ENCODE data around the gene PKP4.

The PKP4 gene

DNA sequence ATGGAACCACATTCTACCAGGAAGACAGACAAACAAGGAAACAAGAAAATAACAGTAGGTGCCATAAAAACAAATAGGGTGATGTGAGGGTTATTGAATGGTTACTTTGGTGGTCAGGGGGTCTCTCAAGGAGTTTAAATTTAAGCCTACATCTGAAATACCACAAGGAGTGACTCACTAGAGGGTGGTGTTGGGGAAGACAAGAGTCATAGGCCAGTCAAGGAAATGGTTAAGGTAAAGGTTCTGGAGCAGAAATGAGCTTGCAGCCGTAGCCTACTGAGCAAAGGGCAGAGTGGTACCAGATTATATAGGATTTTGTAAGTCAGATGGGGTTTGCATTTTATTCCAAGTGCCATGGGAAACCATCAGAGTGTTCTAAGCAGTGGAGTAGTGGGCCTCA is 202.7 kb downstream of the PKP4 start:
- DNase-seq: no peak

DNA sequence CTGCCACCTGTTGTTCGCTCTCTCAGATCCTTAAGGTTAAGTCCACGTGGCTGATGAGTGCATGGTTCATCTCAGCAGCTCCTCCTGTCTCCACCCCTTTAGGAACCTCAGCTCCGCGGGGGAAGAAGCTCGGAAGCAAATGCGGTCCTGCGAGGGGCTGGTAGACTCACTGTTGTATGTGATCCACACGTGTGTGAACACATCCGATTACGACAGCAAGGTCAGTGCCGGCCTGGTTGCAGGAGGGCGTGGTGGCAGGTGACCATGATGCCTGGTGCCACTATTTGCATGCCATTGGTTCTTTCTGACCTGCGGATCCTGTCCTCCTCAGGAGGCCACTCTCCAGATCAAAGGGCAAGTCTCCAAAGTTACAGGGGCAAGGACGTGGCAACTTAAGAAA is 204.5 kb downstream of the PKP4 start:
- DNase-seq: no peak

DNA sequence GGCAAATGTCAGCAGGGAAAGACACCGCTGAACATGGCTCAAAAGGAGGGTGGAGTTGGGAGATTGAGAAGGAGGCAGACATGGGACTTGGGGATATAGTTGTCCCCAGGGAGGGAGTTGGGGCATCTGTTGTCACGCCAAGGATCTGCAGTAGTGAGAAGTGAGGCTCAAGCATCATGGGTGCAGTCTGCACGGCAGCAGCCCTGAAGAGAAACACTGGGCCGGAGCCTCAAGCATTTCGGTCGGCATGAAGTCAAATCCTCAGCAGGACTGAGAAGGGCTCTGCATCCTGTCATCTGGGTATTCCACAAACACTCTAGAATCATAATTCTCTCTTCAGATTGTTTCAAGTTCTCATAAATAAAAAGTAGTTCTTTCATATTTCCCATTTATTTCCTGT is 205.7 kb downstream of the PKP4 start:
- no peak for DNase-seq

DNA sequence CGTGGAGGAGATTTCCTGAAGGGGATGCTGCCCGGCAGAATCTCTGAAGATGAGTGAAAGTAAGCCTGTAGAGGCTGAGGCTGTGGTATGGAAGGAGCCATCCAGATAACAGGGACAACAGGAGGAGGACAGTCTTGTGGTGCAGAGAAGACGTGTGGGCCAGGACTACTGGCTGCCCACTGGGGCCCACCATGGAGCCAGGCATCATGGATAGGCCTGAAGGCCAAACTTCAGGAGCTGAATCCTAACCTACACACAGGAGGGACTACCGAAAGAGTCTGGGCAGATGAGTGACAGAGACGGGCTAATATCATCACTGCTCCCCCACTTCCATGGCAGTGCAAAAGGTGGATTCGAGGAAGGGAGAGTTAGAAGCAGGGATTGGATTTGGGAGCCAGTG is 207.0 kb downstream of the PKP4 start:
- DNase-seq: no peak

DNA sequence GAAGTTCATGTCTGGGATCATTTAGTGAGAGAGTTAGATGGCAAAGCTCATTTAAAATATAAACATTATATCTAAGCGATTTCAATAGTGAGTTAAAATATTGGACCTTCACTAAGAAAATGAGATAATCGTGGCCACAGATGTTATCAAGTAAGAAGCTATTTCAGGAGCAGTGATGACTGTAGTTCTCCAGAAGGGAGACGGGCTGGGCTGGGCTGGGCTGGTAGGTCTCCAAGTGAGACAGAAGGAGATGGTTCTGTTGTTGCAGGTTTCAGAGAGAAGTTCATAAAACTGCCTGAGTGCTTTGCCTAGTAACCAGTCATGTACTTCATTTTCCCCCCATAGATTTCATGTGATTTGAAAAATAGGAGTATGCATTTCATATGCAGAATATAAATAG is 208.2 kb downstream of the PKP4 start:
- no peak for DNase-seq

DNA sequence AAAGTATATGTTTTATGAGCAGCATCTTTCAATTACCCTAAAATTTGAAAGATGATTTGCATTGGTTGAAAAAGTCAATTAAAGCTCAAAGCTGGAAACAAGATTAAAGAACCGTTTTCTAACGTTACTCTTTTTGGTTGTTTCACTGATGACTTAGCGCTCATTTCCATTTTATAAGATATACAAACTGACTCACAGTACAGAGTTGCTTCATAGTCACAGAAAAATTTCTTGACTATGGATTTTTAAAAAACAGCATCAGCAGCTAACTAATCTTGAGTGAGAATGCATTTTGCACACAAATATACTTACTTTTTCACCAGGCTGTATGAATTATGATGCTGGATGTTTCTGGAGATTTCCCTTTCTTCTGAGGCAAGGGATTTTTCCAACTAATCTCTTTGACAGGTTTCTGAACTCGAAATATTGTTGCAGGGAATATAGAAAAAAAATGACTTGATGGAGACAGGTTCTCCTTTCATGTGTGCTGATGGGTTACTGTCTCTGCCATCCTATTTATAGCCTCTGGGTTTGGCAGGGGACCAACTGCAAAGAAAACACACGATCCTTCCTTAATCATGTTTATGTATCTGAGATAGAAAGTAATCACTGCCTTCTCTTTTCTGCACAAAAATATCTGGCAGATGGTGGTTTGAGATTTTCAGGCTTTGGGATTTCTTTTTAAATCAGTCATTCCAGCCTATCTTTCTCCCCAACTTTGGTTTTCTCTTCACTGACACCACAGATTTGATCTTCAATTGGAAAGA is 209.0 kb downstream of the PKP4 start:
- no peak for DNase-seq

DNA sequence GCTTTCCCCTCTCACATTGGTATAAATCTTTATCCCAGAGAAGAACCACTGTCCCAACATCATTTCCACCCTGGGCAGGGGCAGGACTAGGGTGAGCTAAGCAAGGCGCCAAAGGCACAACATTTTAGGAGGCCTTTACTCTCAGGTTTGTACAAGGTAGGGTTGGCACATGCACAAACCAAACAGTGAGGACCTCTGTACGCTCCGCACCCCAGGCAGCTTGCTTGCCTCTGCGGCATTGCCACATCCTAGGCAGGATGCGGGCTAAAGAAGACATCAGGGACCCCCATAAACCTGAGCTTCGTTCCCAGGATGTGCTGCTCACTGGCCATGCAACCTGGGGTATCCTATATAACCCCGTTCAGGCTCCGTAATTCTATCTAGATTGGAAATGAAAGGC is 210.2 kb downstream of the PKP4 start:
- DNase-seq: no peak

DNA sequence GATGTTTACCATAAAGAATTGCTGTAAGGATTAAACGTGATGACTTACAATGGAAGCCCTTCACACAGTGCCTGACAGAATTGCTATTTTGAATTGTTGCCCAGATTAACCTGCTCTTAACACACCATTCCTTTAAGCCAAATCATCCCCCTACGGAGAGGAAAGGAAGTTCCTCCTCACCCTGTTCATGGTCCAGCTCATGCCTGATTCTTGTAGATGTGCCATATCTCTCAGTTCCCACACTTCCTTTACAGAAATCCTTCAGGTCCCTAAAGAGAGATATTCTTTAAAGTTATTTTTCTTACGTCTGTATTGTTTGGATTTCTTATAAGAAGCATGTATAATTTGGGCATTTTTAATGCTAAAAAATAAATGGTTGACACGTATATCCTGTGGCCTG is 210.8 kb downstream of the PKP4 start:
- no peak for DNase-seq

DNA sequence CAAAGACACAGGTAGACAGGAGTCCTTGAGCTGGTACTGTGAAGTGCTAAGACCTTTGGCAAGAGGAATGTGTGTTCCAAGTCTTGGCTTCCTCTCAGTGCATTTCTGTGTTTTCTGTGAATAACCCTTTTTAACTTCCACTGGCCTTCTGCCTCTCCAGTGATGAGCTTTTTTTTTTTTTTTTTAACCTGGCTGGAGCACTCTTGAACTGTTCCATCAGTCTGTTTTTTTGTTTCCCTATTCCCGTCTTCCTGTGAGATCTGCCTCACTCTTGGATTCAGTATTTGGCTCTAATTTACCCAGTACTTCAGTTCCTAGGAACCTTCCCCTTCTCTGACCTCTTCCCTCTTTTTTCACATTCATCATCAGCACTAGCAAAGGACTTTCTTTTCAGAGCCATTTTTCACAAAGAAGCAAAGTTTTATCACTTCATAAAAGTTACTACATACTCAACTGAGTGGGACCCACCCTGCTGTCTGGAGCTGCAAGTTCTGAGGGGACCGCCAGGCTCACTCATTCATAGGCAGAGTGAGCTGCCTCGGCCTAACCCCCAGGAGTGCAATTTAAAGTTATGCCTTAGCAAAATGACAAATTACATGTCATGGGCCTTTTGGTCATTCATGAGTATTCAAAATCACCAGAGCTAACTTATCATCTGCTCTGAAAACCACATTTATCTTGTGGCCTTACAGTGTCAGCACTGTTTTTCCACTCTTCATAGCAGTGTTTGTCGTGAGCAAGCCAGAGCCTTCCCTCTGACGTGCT is 211.4 kb downstream of the PKP4 start:
- DNase-seq: no peak

DNA sequence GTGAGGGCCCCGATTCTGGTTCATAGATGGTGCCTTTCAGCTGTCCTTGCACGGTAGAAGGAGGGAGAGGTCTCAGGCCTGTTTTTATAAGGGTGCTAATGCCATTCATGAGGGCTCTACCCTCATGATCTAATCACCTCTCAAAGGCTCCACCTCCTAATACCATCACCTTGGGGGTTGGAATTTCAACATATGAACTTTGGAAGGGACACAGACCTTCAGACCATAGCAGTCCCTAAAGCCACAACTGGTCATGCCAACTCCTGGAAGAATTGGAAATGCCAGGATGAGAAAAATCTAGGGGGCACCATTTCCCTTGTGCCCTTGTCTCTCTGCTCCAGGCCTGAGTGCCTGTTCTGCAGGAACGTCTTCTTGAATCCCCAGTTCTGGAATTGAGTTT is 213.5 kb downstream of the PKP4 start:
- no peak for DNase-seq

DNA sequence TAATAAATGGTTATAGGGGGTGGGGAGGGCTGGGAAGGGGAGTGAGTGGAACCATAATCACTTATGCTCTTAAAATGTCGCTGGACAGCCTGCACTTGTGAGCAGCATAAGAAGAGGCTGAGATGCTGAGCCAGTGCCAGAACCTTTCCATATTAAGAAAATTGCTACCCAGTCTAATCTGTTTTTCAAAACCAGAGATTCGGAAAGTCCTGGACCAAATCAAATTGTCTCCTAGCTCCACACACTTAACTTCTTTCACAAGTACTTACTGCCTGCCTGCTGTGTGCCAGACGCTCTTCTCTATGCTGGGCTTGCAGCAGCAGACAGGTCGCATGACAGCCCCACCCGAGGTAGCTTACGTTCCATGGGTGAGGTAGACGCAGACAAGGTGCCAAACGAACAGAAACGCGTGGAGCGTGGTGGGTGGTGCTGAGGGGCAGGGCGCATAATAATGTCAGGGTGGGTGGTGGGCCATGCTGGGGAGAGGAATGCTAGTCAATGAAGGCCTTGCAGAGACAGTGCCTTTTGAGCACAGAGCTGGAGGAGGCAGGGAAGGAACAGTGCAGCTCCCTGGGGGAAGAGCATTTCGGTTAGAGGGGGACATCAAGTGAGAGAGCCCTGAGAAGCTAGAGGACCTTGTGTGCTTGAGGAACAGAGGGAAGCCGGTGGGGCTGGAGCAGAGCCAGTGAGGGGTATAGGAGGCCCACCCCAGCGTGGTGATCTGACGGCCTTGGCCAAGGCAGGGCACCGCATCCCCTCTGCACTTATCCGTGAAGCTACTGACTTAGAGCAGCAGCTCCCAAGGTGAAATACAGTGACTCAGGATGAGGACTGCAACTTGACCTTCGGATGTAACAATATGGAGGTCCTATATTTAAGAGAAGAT is 214.9 kb downstream of the PKP4 start:
- no peak for DNase-seq

DNA sequence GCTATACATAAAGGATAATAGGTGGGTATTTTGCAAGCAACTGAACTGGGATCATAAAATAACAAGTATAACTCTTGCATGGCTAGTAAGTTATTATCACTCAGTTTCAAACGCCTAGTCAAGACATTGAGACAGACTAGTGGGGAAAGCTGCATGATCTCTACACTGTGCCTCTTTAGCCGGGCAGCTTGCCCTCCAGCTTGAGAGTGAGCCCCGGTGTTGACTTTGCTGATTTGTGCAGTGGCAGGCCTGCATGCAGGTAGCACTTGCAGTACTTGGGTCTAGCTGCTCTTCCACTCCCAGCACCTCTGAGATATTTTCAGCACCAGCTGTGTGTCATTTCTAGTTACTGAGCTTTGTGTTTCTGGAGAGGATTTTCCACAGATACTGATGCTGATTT is 219.5 kb downstream of the PKP4 start:
- DNase-seq: no peak

DNA sequence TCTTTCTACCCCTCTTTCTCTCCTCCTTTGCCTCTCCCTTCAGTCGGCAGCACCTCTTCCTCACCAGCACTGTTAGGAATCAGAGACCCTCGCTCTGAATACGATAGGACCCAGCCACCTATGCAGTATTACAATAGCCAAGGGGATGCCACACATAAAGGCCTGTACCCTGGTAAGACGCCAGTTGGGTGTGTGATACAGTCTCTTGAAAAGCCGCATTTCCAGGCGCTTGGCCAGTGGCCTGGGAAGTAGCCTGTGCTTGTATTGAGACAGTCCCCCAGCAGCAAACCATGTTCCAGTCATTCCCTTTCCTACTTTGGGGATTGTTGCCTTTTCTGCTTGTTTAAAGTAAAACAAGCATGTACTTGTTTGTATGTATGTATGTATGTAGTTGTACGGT is 219.9 kb downstream of the PKP4 start:
- DNase-seq: no peak

DNA sequence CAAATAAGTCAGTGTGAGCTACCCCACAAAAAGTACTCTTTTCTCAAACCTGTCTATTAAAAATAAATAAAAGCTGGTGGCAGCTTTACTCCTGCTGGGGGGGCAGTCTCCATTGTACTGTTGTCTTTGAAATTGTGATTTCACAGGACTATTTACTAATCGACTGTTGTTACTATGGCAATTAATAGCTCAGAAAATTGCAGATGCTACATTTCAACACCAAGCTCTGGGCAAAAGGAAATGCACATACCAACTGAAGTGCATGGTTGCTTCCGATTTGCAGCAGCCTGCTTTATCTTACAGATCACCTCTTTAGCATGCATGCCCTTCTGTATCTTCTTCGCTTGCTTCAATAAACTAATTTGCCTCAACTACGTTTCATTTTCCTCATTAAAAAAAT is 220.8 kb downstream of the PKP4 start:
- DNase-seq: no peak

DNA sequence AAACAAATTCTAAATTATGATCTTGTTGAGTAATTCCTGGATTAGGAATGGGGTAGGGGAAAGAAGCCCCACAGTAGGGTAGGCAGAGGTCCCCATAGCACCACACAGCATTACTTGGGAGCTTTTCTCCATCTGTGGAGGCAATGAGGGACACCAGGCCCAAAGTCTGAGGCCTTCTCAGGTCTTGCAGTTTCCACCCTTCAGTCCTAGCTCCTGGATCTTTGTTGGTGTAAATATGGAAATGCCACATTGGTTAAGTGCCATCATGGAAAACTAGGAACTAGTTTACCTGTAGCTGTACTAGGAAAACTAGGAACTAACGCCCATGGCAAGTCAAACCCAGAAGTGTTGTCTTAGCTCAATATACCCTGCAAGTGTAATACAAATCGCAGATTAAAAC is 225.1 kb downstream of the PKP4 start:
- DNase-seq: no peak

DNA sequence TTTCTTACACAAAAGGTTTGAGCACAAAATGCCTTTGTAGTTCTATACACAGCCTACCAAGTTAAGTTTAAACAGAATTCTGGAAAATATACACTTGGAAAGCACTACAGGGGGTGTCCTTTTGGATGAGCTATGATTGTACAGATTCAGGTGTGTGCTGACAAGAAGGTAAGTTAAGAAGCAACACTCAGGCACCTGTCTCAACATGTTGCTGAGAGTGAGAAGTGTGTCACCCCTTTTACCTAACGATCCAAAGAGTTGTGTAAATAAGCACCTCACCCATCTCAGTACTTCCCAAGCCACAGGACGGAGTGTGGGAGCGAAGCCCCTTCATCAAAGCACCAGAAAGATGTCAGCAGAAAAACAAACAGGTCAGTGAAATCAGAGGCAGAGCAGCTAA is 228.9 kb downstream of the PKP4 start:
- DNase-seq: no peak

DNA sequence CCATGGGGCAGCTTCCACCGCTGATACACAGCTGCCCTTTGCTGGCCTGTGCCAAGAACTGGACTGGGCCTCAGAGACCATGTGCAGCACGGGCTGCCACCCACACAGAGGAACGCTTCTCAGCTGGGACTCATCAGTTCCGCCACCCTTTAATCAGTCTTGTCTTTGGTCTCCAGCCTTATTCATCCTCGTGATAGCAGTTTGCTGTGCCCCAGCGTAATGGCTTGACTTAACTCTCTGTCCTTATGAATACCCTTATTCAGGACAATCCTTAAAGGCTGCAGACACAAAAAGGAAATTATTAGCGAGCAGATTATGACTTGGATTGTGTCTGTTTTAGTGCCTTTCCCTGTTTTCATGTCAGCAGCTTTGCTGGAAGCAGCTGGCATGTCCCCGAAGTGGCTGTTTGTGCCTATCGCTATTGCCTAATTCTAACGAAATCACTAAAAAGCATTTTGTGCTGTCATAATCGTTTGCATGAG is 229.5 kb downstream of the PKP4 start:
- no peak for DNase-seq

DNA sequence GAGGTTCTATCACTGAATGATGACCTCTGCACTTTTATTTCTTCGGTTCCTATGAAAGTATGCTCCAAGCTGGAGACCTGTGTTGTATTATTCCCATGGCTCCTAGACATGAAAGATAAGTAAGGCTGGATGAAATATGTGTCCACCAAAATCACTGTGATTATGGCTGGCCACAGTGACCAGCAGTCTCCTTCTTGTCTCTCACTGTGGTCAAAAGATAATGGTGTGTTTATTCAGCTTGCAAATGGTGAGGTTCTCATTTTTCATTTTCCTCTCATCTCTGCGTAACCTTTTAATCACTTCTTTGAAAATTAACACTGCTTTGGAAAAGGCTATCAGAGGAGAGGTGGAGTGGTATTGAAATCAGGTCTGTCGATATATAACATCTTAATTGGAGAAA is 230.6 kb downstream of the PKP4 start:
- no peak for DNase-seq

DNA sequence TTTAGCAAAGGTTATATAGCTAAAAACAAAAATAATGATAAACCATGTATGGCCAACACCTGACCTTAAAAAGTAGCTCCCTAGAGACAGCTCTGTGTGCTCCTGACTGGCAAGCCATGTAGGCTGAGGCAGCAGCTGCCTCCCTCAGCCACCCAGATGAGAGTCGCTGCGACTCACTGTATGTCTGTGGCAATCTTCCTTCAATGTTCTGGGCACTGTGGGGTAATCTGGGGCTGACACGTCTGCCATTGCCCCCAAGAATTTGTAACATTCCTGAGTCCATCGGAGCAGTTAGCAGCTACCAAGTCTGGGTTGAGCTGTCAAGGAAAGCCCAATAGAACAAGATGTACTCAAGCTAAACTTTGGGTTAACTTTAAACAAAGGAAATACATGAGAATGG is 232.0 kb downstream of the PKP4 start:
- DNase-seq: no peak

DNA sequence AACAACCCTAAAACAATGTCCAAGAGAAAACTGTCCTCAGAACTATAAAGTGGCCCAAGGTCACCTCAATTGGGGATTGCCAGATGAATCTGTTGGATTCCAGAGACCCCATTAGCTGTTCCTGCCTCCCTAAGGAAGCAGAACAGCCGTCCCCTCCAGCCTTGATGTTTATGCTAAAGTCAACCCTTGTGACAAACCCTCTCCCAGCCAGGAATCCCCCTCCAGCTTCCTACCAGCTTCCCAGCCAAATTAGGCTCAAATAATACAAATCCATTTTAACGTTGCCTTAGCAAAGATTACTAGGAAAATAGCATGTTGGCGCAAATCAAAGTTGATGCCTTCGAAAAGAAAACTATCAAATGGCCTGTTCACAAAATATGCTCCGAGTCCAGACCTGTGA is 232.6 kb downstream of the PKP4 start:
- DNase-seq: no peak

DNA sequence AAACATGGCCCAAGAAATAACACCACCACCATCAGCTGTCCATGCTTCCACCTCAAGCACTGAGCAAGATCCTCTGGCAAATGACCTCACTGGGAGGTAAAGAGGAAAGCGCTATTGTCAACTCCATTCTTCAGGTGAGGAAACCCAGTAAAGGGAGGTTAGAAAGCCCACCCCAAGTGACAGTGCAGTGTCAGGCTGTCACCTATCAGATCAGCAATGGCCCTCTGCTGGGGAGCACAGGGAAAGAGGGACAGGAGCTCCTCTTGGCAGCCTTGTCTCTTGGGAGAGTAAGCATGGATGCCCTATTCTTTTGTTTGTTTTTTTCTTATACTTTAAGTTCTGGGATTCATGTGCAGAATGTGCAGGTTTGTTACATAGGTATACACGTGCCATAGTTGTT is 234.1 kb downstream of the PKP4 start:
- no peak for DNase-seq

DNA sequence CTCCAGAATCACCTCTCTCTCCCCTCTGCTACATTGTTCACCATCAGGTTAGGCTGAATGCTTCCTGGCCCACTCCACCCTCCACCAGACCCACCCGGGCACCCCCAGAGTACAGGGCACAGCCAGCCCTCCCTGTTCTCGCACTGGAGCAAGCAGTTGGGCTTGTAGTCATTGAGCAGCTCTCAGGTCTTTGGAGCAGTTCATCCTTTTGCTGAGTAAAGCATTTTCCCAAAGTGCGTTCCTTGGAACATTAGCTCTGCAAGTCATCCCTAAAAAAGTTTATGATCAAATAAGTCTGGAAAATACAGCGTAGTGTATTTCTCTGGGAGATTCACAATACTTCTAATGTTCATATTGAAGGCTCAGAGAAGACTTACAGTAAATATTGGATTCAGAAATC is 234.9 kb downstream of the PKP4 start:
- no peak for DNase-seq

DNA sequence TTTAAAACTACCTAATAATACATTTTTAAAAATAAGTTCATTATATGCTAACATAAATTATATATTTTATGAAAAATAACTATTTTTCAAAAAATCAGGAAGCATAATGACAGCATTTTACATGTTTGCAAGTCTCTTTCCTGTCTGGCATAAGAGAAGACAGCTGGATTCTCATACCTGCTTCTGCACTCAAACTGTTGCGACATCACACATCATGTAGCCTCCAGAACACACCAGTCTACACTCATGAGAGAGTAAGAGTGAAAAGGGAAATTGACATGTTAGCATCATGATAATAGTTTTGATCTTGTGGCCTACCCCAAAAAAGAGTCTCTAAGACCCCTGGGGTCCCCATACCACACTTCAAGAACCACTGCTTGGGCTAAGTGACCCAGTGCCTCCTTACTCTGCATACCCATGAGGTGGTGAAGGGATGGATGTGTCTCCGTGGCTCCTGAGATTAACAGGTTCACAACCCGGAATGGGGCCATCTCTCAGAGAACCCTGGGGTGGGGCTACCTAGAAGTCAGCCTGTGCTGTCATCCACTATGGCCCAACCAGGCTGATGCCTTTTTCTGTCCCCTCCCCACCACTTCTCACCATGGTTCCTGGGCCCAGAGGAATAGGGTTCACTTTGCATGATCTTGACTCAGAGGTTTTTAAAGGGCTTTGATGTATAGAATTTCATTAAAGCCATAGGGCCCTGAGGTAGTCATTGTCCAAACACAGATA is 235.8 kb downstream of the PKP4 start:
- no peak for DNase-seq
